Measurements from ENCODE around the gene SART1. TPM values are rescaled to one million over a fixed set of nuclear protein-coding genes. Genes with fewer than 3 reads are reported as not detected.

Gene SART1
- total RNA-seq, 4 donors from 2014 or later, result 14.4 to 61.9 (median 26.4) TPM

DNA sequence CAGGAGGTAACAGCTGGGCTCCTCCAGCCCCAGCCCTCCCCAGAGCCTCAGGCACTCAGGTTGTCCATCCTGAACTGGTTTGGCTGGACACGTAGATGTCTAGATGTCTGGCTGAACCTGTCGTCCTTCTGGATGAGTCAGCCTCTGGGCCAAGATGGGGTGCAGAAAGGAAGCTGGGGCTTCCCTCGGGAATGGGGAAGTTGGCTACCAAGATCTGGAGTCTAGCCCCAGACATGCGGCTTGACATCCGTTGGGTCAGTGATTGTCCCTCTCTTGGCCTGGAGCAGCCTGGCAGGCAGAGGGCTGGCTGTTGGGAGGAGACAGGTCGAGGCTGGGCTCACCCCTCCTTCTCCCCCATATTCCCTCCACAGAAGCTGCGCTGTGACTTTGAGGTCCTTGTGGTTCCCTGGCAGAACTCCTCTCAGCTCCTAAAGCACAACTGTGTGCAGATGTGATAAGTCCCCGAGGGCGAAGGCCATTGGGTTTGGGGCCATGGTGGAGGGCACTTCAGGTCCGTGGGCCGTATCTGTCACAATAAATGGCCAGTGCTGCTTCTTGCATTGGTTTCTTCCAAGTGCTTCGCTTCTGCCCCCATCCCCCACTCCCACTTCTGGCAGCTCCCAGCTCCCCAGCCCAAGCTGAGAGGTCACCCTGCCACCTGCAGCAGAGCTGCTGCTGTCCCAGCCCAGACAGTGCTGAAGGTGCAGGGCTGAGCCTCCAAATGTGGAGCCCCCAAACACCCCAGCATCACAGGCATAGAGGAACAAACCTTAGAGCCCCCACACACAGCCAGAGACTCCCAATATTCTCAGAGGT is 51.6 kb downstream of the SART1 start:
- Histone ChIP-seq H3K27ac (no peak overlapping the region), H3K36me3 (no peaks in the 10 kb centered on the region), H3K9me3 (no peaks in the 10 kb centered on the region), H3K4me3 (no peak overlapping the region), H3K27me3 (peaks cover 0 to 17% of the 10 kb centered on the region in 2 donors), H3K4me1 (peaks cover 0 to 6% (median 1%) of the 10 kb centered on the region in 4 donors)
- no peak for DNase-seq
- TF ChIP-seq POLR2A (IDR thresholded peaks at IDR 0.05) (no peak), CTCF (IDR thresholded peaks at IDR 0.05) (no peak)

- H3K9me3 ChIP-seq, result no peaks in the 10 kb centered on the region
- H3K4me1 ChIP-seq, result peaks cover 0 to 6% (median 1%) of the 10 kb centered on the region in 4 donors
- peaks cover 0 to 17% of the 10 kb centered on the region in 2 donors for H3K27me3 ChIP-seq
- no peaks in the 10 kb centered on the region for H3K36me3 ChIP-seq
- no peak for DNase-seq
- TF ChIP-seq POLR2A (IDR thresholded peaks at IDR 0.05), result no peak
- no peak for TF ChIP-seq CTCF (IDR thresholded peaks at IDR 0.05)
- H3K27ac ChIP-seq, result no peak overlapping the region
- no peak overlapping the region for H3K4me3 ChIP-seq
Measured at GRCh38 chr11:66013762-66014100, 52.2 kb downstream of the SART1 start.

- TF ChIP-seq POLR2A (IDR thresholded peaks at IDR 0.05) (no peak), CTCF (IDR thresholded peaks at IDR 0.05) (no peak)
- no peaks in the 10 kb centered on the region for H3K36me3 ChIP-seq
- H3K9me3 ChIP-seq, result no peaks in the 10 kb centered on the region
- DNase-seq, result no peak
- no peak overlapping the region for H3K4me3 ChIP-seq
- H3K27me3 ChIP-seq, result peaks cover 0 to 17% of the 10 kb centered on the region in 2 donors
- H3K27ac ChIP-seq, result no peak overlapping the region
- peaks cover 0 to 6% (median 1%) of the 10 kb centered on the region in 4 donors for H3K4me1 ChIP-seq
Measured at GRCh38 chr11:66014804-66015453, 53.4 kb downstream of the SART1 start.

GRCh38 chr11:66015454-66015881 is 53.9 kb downstream of the SART1 start:
- no peak overlapping the region for H3K27ac ChIP-seq
- TF ChIP-seq POLR2A (IDR thresholded peaks at IDR 0.05), result no peak
- no peak for TF ChIP-seq CTCF (IDR thresholded peaks at IDR 0.05)
- H3K4me3 ChIP-seq, result no peak overlapping the region

GRCh38 chr11:66015936-66016792 is 54.6 kb downstream of the SART1 start:
- TF ChIP-seq POLR2A (IDR thresholded peaks at IDR 0.05) (no peak), CTCF (IDR thresholded peaks at IDR 0.05) (no peak)
- no peak overlapping the region for H3K27ac ChIP-seq
- no peaks in the 10 kb centered on the region for H3K36me3 ChIP-seq
- peaks cover 0 to 6% (median 1%) of the 10 kb centered on the region in 4 donors for H3K4me1 ChIP-seq
- no peak for DNase-seq
- H3K9me3 ChIP-seq, result no peaks in the 10 kb centered on the region
- no peak overlapping the region for H3K4me3 ChIP-seq
- peaks cover 0 to 17% of the 10 kb centered on the region in 2 donors for H3K27me3 ChIP-seq

More at GRCh38 chr11:66015454-66015881, 53.9 kb downstream of the SART1 start:
- H3K27me3 ChIP-seq, result peaks cover 0 to 17% of the 10 kb centered on the region in 2 donors
- no peaks in the 10 kb centered on the region for H3K36me3 ChIP-seq
- no peak for DNase-seq
- H3K4me1 ChIP-seq, result peaks cover 0 to 6% (median 1%) of the 10 kb centered on the region in 4 donors
- no peaks in the 10 kb centered on the region for H3K9me3 ChIP-seq

Data from Peyer's patch (tissue), 4 donors.